ENCODE measurements around the gene CHCHD10.

DNA sequence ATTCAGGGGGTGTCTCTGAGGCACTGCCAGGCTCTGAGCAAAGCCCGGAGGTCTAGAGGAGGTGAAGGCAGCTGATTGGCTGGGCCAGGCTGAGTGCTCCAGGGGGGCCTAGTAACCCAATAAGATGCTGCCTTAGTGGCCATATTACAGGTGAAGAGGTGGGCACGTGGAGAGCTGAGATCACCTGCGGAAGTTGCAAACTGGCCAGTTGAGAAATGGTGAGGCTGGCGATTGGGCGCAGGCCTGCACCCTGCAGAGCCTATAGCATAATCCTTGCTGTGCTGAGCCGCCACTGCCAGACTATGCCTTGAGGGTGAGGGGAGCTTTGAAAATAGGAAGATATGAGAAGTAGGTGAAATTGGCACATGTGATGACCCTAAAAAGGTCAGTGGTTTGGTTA lies 49.4 kb upstream of the CHCHD10 start:
- TF ChIP-seq CTCF (IDR thresholded peaks at IDR 0.05; ENCODE audit: borderline replicate concordance, extremely low read depth, low read length, poor library complexity, severe bottlenecking): no peak
- TF ChIP-seq EZH2 (IDR thresholded peaks at IDR 0.05; ENCODE audit: borderline replicate concordance, low read depth, low read length, severe bottlenecking): no peak
